IPS-18a (cell line): Measurements from ENCODE around the gene TBC1D3.
"Not testable (repeated sequence)": the region's sequence is repeated elsewhere in the genome, so short reads cannot be mapped to it uniquely, and the experiment has no call there.

Source experiments
- H3K27ac ChIP-seq: one replicate; pipeline ENCODE4 v1.5.1; 2013; ENCODE audit warnings: low read length
- H3K27me3 ChIP-seq: one replicate; pipeline ENCODE4 v1.6.1; 2013; ENCODE audit warnings: mild to moderate bottlenecking, low read length; ENCODE audit not compliant: control insufficient read depth, insufficient read depth
- H3K36me3 ChIP-seq: one replicate; pipeline ENCODE4 v1.6.1; 2013; ENCODE audit warnings: low read depth, low read length; ENCODE audit not compliant: control insufficient read depth
- H3K4me1 ChIP-seq: one replicate; pipeline ENCODE4 v1.6.1; 2013; ENCODE audit warnings: low read depth, low read length; ENCODE audit not compliant: control insufficient read depth
- H3K4me3 ChIP-seq: one replicate; pipeline ENCODE4 v1.5.1; 2013; ENCODE audit warnings: low read length
- H3K9ac ChIP-seq: one replicate; pipeline ENCODE4 v1.6.1; 2013; ENCODE audit warnings: mild to moderate bottlenecking, low read length, moderate library complexity
- H3K9me3 ChIP-seq: one replicate; pipeline ENCODE4 v1.6.1; 2013; ENCODE audit warnings: low read depth, low read length; ENCODE audit not compliant: control insufficient read depth

Gene TBC1D3

GRCh38 chr17:38192455-38192854, at the start of gene TBC1D3:
TSS of gene TBC1D3 (minus strand) at chr17:38192555. CDS start at chr17:38191029, 1,526 bp downstream.
- H3K4me3 ChIP-seq, H3K36me3 ChIP-seq, H3K27ac ChIP-seq, H3K27me3 ChIP-seq, H3K9ac ChIP-seq, H3K9me3 ChIP-seq, H3K4me1 ChIP-seq: not testable (repeated sequence)

GRCh38 chr17:38232790-38233189, 40.4 kb upstream of the TBC1D3 start:
- H3K9me3 ChIP-seq, H3K4me3 ChIP-seq, H3K27ac ChIP-seq, H3K27me3 ChIP-seq, H3K36me3 ChIP-seq, H3K4me1 ChIP-seq, H3K9ac ChIP-seq: not testable (repeated sequence)

- not testable (repeated sequence) for H3K27me3 ChIP-seq, H3K9ac ChIP-seq, H3K4me1 ChIP-seq, H3K27ac ChIP-seq, H3K9me3 ChIP-seq, H3K4me3 ChIP-seq, H3K36me3 ChIP-seq
Measured at GRCh38 chr17:38225844-38226495, 33.6 kb upstream of the TBC1D3 start.

GRCh38 chr17:38220867-38221266, 28.5 kb upstream of the TBC1D3 start:
- H3K9ac ChIP-seq, H3K4me3 ChIP-seq, H3K9me3 ChIP-seq, H3K27ac ChIP-seq, H3K36me3 ChIP-seq, H3K27me3 ChIP-seq, H3K4me1 ChIP-seq: not testable (repeated sequence)

- H3K4me1 ChIP-seq, H3K9ac ChIP-seq, H3K27ac ChIP-seq, H3K36me3 ChIP-seq, H3K27me3 ChIP-seq, H3K9me3 ChIP-seq, H3K4me3 ChIP-seq: not testable (repeated sequence)
Measured at GRCh38 chr17:38200271-38200670, 7.9 kb upstream of the TBC1D3 start.

GRCh38 chr17:38134860-38135259, 57.5 kb downstream of the TBC1D3 start:
- not testable (repeated sequence) for H3K27me3 ChIP-seq, H3K36me3 ChIP-seq, H3K9ac ChIP-seq, H3K9me3 ChIP-seq, H3K4me1 ChIP-seq, H3K27ac ChIP-seq, H3K4me3 ChIP-seq
